GM10847 (cell line): ENCODE data around the gene CNTN4.

Source experiments
- POLR2A ChIP-seq: IDR thresholded peaks from 2 replicates; pipeline ENCODE4 v1.6.1; 2011; ENCODE audit not compliant: insufficient read length; ENCODE audit errors: extremely low read depth

CNTN4 gene

DNA sequence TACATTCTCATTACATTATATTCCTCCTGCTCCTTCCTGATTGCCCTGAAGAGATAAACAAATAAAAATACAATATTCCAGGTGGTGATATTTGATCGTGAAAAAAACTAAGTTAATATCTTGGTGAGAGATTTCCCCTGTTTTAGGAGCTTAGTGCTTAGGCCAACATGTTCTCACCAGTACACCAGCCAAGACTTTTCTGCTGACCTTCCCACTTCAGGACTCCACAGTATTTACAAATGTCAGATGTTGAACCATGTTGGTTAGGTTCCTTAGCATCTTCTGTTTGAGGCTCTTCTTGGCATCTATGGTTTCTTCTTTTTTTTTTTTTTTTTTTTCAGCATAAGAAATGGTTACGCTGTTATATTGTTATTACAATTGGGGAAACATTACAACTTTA lies 764.5 kb downstream of the CNTN4 start:
- no peak for TF ChIP-seq POLR2A

DNA sequence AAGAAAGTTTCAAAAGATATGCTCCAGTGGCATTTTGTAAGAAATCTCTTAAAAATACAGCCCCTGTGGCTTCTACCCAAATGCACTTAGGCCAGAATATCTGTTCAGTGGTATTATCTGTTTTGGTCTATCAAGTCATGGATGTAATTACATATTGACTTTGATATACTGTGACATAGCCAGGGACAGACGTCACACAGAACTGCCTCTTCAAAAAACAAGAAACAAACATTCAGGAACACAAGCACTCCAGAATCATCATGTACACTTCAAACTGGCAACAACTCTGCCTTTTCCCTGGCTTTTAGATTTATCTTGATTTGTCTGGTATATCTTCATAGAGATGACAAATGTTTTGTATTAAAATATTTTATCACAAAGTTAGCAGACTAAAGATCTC lies 771.2 kb downstream of the CNTN4 start:
- TF ChIP-seq POLR2A, result no peak

DNA sequence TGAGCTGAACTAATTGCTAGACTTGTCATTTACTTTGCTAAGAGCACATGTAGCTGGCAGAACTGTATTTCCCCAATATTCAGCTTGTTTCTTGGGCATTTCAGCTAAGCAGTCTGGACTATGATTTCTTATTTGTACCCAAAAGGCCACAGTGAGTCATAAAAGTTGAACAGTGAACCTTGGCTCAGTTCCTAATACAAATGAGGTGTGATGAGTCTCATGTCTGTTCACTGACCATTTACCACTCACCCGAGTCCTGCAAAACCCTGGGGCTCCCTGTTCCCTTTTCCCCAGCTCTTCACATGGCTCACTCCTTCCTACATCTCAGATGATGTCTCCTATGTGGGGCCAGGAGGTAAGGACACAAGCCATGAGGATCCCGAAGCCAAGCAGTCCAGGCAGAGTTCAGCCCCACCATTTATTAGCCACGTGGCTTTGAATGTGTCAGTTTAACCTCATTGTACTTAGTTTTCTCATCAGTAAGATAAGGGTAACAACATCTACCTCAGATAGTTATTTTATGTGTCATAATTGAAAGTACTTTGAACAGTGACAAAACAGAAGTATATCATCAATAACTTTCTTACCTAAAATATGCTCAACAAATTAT lies 772.2 kb downstream of the CNTN4 start:
- no peak for TF ChIP-seq POLR2A

DNA sequence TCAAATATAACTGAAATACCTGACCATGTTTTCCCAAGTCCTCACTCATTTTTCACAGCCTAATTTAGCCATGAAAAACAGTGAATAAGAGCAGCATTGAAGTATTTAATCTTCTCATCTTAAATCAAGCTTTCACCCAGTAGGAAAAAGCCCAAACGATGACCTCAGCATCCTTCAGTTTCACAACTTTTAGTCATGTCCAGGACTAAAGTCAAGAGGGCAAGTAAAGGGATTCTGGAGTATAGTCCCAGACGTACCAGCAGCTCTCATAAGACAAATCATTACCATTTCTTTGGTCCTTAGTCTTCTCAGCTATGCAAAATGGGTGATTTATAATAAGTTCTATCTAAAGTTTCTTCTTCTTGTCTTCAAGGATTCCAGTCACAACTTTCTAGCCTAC lies 774.2 kb downstream of the CNTN4 start:
- TF ChIP-seq POLR2A, result no peak

DNA sequence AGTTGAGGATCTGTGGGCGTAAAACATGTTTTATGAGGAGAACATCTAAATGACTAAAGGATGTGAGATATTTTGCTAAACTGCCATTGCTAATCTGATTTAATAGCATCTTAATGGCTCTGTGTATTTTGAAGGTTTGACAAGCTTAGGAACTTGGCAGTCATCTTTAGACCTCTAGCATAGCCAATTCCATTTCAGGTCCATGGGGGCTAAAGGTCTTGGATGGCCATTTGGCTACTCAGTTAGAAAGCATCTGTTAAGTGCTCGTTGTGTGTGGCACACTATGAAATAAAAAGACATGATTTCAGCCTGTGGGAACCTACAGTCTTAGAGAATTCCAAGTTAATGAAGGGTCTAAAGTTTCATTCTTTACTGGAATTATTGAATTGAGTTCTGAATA lies 775.3 kb downstream of the CNTN4 start:
- no peak for TF ChIP-seq POLR2A

DNA sequence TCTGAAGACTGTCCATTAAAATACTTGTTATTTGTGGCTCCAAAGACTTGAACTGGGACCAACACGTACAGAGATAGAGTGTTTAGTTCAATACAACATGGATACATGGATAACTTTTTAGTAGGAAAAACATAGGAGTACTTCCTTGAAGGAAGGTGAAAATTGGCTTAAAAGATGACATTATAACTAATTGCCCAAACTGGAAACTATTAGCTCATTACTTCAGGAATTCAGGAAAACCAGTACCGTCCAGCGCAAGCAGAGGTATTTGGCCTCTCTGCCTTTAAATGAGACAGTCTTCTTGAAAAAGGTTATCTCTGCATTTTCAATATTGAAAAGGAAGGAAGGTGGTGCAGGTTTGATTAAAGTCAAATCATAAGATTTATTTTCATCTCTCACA lies 777.0 kb downstream of the CNTN4 start:
- no peak for TF ChIP-seq POLR2A

DNA sequence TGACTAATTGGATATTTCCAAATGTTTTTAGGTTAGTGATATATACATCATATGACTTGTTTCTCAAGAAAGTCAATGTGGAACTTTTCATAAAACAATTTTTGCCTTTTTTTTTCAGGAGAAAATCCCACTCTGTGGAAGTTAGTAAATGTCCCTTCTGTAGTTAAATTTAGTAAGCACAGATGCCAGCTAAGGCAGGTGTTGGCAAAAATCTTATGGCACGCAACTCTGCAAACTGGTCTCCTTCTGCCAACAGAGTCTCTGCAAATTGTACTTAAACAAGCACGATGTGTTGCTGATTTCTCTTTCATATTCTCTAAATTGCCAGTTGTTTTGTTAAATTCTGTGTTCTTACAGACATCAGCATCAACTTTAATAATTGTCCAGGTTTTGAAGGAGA lies 777.7 kb downstream of the CNTN4 start:
- no peak for TF ChIP-seq POLR2A

DNA sequence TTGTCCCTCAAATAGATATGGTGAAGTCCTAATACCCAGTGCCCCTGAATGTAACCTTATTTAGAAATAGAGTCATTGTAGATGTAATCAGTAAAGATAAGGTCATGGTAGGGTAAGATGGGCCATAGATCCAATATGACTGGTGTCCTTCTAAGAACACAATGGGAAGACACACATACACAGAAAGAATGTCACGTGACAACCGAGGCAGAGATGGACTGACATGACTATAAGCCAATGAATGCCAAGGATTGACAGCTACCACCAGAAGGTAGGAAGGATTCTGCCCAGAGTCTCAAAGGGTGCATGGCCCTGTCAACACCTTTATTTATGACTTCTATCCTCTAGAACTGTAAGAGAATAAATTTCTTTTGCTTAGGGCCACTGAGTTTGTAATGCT lies 780.4 kb downstream of the CNTN4 start:
- TF ChIP-seq POLR2A, result no peak

DNA sequence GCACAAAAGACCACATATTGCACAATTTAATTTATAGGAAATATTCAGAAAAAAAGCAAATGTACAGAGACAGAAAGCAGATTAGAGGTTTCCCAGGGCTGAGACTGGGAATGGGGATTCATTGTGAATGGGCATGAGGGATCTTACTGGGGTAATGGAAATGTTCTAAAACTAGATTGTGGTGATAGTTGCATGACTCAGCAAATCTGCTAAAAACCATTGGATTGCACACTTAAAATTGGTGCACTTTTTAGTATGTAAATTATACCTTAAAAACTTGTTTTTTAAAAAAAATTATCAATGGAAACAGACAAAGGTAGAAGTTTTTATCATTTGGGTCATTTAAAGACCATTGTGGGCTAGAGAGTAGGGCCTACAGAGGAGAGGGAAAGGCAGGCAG lies 780.9 kb downstream of the CNTN4 start:
- TF ChIP-seq POLR2A, result no peak

DNA sequence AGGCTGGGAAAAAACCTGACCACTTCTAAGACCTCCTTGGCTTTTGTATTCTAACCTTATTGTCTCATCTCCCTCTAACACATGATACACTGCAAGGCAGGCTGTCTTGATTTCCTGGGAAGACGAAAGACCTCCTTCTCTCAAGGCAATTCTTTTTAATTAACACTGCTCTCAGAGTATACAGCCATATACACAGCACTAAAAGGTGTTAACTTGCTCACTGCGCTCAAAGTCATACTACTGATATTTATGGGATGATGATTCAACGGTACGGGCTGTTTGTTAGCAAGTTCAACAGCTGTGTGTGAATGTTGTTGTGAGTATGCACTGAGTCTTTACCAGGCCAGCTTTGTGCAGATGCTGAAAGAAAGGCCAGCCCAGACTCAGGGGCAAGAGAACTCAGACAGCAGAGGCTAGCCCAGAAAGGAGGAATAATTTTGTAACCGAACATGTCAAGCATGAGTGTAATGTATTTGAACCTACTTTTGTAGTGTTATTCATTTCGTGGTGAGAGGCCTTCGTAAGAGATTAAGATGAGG lies 781.6 kb downstream of the CNTN4 start:
- TF ChIP-seq POLR2A, result no peak

DNA sequence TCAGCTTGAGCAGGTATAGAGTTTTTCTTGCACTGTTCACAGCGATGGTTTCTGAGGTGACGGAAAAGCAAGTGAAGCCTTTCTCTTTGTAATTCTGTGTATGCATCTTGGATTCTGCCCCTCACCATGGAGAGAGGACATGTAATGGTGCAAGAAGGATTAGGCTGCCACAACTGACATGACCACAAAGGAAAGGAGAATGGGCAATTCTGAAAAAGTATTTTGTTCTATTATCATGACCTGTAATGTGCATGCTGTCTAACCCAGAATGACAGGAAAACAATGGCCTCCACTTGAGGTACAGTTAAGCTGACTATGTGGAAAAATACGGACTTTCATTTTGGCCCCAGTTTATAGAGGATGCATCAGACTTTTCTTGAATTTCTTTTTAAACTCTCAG lies 784.6 kb downstream of the CNTN4 start:
- TF ChIP-seq POLR2A, result no peak

DNA sequence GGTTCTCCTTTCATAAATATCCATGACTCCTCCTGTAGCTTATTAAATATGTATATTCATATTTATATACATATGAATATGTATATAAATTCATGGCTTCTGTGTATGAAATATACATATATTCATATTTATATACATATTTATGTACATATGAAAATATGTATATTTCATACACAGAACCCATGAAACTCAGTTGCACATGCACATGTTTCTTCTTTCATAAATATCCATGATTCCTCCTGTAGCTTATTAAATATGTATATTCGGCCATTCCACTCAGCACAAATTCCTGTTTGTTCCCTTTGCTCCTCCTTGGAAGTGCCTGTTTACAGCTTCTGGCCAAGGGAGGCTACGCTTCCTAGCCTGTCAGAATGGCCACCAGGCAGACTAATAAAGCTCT lies 789.9 kb downstream of the CNTN4 start:
- TF ChIP-seq POLR2A, result no peak

DNA sequence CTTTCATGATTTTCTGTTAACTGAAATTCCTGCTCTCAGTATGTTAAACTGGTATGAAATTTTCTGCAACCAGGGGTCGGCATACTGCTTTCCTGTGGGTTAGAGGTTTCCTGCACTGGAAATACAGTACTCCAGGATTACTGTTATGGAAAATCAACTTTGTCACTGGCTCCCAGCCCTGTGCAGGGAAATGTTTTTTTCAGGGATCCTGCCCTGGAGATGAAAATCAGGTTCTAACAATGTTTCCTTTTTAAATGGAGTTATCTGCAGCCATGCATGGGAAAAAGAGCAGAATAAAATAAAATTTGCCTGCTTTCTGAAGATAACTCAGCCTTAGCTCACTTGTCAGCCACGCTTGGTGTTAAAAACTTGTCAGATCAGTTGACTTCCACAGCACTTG lies 791.1 kb downstream of the CNTN4 start:
- no peak for TF ChIP-seq POLR2A

DNA sequence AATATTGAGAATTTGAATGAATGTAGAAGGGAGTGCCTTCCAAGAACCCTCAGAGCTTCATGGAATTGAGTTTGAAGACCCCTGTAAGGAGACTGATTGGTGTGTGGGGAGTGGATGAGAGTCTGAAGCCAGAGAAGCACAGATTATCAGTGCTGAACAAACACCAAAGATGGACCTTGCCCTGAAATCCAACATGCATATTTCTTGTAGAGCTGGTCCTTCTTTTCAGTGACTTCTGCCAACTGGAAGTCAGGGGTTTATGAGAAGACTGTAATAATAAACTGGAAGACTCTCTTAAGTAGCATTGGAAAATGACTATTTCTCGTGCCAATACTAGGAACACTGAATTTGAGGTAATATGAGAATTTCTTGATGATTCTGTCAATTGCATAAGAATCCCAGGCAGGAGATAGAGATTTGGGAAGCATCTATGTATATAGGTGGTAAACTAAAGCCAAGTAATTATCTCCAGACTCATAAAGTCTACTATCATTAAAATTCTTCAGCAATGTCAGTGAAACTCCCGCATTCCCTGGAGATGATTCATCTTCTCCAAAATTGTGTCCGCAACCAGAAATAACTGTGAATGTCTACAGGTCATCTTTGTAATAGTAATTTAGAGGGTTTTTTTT lies 797.8 kb downstream of the CNTN4 start:
- no peak for TF ChIP-seq POLR2A

DNA sequence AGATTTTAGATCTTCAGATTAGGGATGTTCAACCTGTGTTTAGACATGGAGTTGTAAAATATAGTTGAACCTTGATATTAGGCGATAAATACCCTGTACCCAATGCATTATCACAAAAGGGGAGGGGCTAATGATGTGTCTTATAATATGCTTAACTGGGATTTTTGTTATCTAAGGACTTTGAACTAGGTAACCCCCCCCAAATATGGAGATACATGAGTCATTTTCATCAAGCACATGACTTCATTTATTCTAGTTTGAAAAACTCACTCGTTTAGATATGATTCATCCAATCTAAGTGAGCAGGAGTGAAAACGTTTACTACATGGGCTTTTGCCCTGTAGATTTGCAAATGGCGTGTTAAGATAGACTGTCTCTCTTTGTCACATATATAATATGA lies 799.2 kb downstream of the CNTN4 start:
- no peak for TF ChIP-seq POLR2A

DNA sequence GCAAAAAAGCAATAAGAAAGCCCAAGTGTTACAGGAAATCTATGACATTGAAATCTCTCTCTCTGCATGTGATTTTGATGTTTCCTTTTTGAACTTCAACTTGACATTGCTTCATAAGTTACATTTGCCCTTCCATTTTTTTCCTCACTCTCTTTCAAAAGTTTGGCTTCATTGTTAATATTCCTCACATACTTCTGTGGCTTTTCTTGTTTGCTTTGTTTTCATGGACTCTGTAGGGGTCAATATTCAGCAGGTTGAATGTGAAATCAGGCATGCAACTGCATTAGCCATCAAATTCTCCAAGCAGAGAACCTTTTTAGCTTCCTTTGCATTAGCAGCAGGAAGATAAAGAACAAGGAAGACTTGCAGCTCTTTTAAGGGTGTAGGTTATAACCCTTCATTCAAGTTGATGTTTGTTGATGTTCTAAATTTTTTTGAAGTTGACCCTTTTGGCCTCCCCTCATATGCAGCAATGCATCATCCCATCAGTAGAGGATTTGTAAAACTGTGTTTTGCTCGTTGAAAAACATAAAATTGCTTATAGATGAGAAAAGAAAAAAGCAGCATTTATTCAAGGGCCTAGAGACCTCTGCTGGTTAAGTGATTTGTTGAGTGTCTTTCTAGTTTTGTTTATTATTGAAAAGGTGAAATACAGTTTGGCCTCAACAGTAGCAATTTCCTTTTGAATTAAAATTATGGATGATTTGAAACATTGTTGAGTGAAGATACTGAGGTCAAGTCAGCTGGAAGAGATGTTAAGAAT lies 800.1 kb downstream of the CNTN4 start:
- no peak for TF ChIP-seq POLR2A
